ENCODE results near the gene ASTL.
A peak's percentile ranks its signal among the peaks of the same experiment; 100 is the strongest.

The ASTL gene

DNA sequence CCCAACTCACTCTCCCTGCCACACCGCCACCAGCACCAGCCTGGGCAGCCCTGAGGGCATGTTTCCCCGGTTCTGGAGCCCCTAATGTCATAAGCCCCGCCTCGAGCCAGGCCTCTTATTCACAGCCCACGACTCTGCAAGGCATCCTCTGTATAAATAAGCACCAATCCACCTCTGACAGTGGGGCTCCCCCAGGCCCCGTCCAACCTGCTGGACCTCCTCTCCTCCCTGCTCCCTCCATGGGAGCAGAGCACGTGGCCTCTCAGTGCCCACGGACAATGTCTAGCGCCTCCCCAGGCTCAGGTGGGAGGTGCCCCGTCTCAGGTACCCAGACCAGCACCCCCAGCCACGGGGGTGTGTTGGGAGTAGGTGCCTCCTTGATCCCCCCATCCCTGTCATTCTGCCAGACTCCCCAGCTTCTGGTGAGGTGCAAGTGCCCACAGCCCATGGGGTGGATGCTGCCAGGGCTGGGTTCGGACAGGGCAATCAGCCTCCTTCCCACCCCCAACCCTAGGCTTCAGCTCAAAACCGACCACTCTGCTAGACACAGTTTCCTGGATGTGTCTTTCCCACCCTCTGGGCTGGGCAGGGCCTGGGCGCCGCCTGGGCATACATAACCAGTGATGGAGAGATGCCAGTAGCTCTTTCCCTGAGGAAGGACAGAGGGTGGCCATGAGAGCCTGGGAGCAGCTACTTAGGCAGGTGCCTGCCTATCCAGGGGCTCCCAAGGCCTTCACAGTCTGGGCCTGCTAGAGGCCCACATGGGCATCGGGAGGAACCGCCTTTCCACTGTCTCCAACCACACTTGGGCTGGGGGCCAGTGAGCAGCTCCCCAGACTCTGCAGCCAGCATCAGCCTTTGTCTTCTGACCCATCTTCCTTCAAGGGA is 20.4 kb downstream of the ASTL start:
- no peak for TF ChIP-seq CTCF (IDR thresholded peaks at IDR 0.05; ENCODE audit: low read depth, low read length)

GRCh38 chr2:96116879-96117533 is 21.3 kb downstream of the ASTL start:
- H3K4me3 ChIP-seq (ENCODE audit: low read depth, low read length) = peak overlapping the region; percentile 7
- DNase-seq (ENCODE audit: low read depth, low spot score) = peak; percentile 6
- in situ Hi-C loops (cut with HindIII; ENCODE audit: low sequenced_read_pairs) = no loop called here
- peak; percentile 60 for TF ChIP-seq CTCF (IDR thresholded peaks at IDR 0.05; ENCODE audit: low read depth, low read length)

More for the DNA sequence above, 20.4 kb downstream of the ASTL start:
- in situ Hi-C loops (cut with HindIII; ENCODE audit: low sequenced_read_pairs) = no loop called here
- no peak for DNase-seq (ENCODE audit: low read depth, low spot score)
- no peak overlapping the region for H3K4me3 ChIP-seq (ENCODE audit: low read depth, low read length)

DNA sequence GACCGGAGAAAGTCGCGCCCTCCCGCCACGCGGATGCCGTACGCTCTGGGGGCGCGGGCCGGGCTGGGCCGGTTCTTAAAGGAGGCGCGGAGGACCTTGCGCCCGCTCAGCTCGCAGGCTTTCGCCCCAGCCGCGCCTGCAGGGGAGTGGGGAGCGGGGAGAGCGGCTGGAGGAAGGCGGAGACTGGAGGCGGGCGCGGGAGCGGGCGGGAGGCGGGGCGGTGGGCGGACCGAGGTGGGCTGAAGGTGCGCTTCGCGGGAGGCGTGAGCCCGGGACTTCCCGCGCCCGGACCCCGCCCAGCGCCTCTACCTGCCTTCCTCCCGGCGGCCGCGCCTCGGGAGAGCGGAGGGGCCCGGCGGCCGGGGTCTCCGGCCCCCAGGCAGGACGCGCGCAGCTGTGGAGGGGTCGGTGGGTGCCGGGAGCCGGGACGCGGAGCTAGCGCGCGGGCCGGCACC is 21.9 kb downstream of the ASTL start, which contains the start of gene ADRA2B:
TSS of gene ADRA2B (minus strand) at position 148 of the 455 bp plus-strand sequence. CDS start 422 bp downstream, outside the sequence.
- H3K4me3 ChIP-seq (ENCODE audit: low read depth, low read length) = peak within 1 kb of the TSS; percentile 7
- peak; percentile 3 for DNase-seq (ENCODE audit: low read depth, low spot score)
- in situ Hi-C loops (cut with HindIII; ENCODE audit: low sequenced_read_pairs) = no loop called here
- no peak for TF ChIP-seq CTCF (IDR thresholded peaks at IDR 0.05; ENCODE audit: low read depth, low read length)

- no peak for TF ChIP-seq CTCF (IDR thresholded peaks at IDR 0.05; ENCODE audit: low read depth, low read length)
- DNase-seq (ENCODE audit: low read depth, low spot score) = no peak
- in situ Hi-C loops (cut with HindIII; ENCODE audit: low sequenced_read_pairs) = no loop called here
- H3K4me3 ChIP-seq (ENCODE audit: low read depth, low read length) = no peak overlapping the region
Observed at GRCh38 chr2:96115631-96116423, 22.5 kb downstream of the ASTL start.

- in situ Hi-C loops (cut with HindIII; ENCODE audit: low sequenced_read_pairs) = no loop called here
- TF ChIP-seq CTCF (IDR thresholded peaks at IDR 0.05; ENCODE audit: low read depth, low read length) = no peak
- no peak for DNase-seq (ENCODE audit: low read depth, low spot score)
- no peak overlapping the region for H3K4me3 ChIP-seq (ENCODE audit: low read depth, low read length)
Observed at GRCh38 chr2:96114903-96115581, 23.3 kb downstream of the ASTL start.

- no peak for DNase-seq (ENCODE audit: low read depth, low spot score)
- no peak for TF ChIP-seq CTCF (IDR thresholded peaks at IDR 0.05; ENCODE audit: low read depth, low read length)
- H3K4me3 ChIP-seq (ENCODE audit: low read depth, low read length) = no peak overlapping the region
- in situ Hi-C loops (cut with HindIII; ENCODE audit: low sequenced_read_pairs) = no loop called here
Observed at GRCh38 chr2:96114546-96114902, 23.8 kb downstream of the ASTL start.

Data from astrocyte of the spinal cord (primary cell).